Smooth muscle cell (in vitro differentiated cells): ENCODE data around the gene NCEH1. TPM values are rescaled to one million over a fixed set of nuclear protein-coding genes. Genes with fewer than 3 reads are reported as not detected.

ENCODE experiments used
- DNase-seq: peaks from one replicate; lab custom pipeline; 2025; ENCODE audit not compliant: unreplicated experiment; lab: John Stamatoyannopoulos, UW
- H2AFZ ChIP-seq: fragments of 200-600 bp; sonication (generic); 2 replicates; pipeline ENCODE4 v1.6.0; 2016; ENCODE audit warnings: antibody characterized with exemption, low read depth, mild to moderate bottlenecking
- H3F3A ChIP-seq: fragments of 200-600 bp; sonication (generic); 2 replicates; pipeline ENCODE4 v1.6.0; 2017; ENCODE audit warnings: antibody characterized with exemption, low read depth
- H3K27ac ChIP-seq: fragments of 200-600 bp; sonication (generic); 2 replicates; pipeline ENCODE4 v1.5.1; 2016; ENCODE audit warnings: low read depth, mild to moderate bottlenecking
- H3K27me3 ChIP-seq: fragments of 200-600 bp; sonication (generic); 2 replicates; pipeline ENCODE4 v1.6.1; 2016; ENCODE audit warnings: low read depth, mild to moderate bottlenecking
- H3K36me3 ChIP-seq: fragments of 200-600 bp; sonication (generic); 2 replicates; pipeline ENCODE4 v1.5.1; 2016; ENCODE audit warnings: low read depth
- H3K4me1 ChIP-seq: fragments of 200-600 bp; sonication (generic); 2 replicates; pipeline ENCODE4 v1.5.1; 2016; ENCODE audit warnings: low read depth
- H3K4me2 ChIP-seq: fragments of 200-600 bp; sonication (generic); 2 replicates; pipeline ENCODE4 v1.6.0; 2016; ENCODE audit warnings: mild to moderate bottlenecking
- H3K4me3 ChIP-seq: fragments of 200-600 bp; sonication (generic); 2 replicates; pipeline ENCODE4 v1.5.1; 2016; ENCODE audit warnings: mild to moderate bottlenecking
- H3K79me2 ChIP-seq: fragments of 200-600 bp; sonication (generic); 2 replicates; pipeline ENCODE4 v1.6.0; 2016; ENCODE audit warnings: low read depth, mild to moderate bottlenecking
- H3K9ac ChIP-seq: fragments of 200-600 bp; sonication (generic); 2 replicates; pipeline ENCODE4 v1.6.0; 2016; ENCODE audit warnings: low read depth
- H3K9me3 ChIP-seq: fragments of 200-600 bp; sonication (generic); replicated peaks from 2 replicates; pipeline ENCODE4 v1.5.1; 2016; ENCODE audit warnings: low read depth
- H4K20me1 ChIP-seq: fragments of 200-600 bp; sonication (generic); 2 replicates; pipeline ENCODE4 v1.6.0; 2016; ENCODE audit warnings: low read depth
- CTCF ChIP-seq: fragments of 200-600 bp; sonication (generic); IDR thresholded peaks from 2 replicates; pipeline ENCODE4 v1.5.1; 2017; ENCODE audit warnings: borderline replicate concordance, mild to moderate bottlenecking, antibody characterized with exemption; ENCODE audit not compliant: insufficient read depth, poor library complexity, severe bottlenecking
- WGBS: methylation state at CpG from one replicate; pipeline ENCODE4 v1.1.7; 2016; ENCODE audit warnings: low lambda C conversion rate; 5-methylcytosine and 5-hydroxymethylcytosine counted together
- polyA plus RNA-seq: library from polyadenylated mRNA; unstranded; fragments of >200 nt; fragmentation: Nextera tagmentation; extraction: Ambion mirVana; gene quantifications from 2 replicates; pipeline ENCODE4 v1.2.1, GENCODE V29; 2016
- total RNA-seq: library from RNA; depleted of rRNA; stranded (reverse); fragments of >200 nt; gene quantifications from 2 replicates; pipeline ENCODE4 v1.2.3, GENCODE V29; 2014

NCEH1 gene
- total and polyA plus RNA-seq, 2 experiments from 2014 or later, result 1.9 to 5.3 TPM

DNA sequence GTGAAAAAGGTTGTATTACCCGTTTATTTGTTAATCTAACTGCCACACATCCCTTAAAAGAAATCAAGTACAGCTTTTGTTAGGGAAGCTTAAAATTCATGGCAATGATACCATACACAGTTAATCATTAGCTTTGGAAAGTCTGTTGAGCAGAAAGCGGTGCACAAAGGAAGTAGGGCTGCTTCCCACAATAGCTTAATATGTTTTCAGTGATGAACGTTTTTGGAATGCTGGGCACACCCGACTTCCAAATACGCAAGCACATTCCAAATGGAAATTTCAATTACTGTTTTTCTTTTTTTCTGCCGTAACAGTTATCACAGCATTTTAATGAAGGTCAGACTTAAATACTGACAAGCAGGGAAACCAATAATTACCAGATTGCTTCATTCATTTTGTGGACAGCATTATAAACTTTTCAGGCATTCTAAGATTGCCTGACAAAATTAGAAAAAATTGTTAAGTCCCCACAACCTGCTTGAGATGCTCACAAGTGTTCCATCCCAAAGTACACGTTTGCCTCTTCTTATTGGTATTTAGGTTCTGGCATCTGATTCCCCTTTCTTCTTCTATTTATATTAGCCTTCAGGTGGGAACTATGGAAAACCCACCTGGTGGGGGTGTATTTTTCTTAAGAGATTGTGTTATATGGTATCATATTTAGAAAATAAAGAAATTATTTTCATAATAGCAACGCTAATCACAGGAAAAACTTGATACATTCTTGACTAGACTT lies 38.5 kb upstream of the NCEH1 start:
- peak overlapping the region; percentile 81 for H3K9ac ChIP-seq
- no peak for DNase-seq
- TF ChIP-seq CTCF, result no peak
- H3F3A ChIP-seq, result no peaks in the 10 kb centered on the region
- no peaks in the 10 kb centered on the region for H3K9me3 ChIP-seq
- no peaks in the 10 kb centered on the region for H3K36me3 ChIP-seq
- WGBS, result 55% methylated on average over 8 of the region's 8 CpGs
- peaks cover 12% of the 10 kb centered on the region for H3K4me1 ChIP-seq
- peak overlapping the region; percentile 60 for H2AFZ ChIP-seq
- peak overlapping the region; percentile 82 for H3K27ac ChIP-seq
- peak overlapping the region; percentile 99 for H3K4me3 ChIP-seq
- H3K4me2 ChIP-seq, result peak overlapping the region; percentile 93
- no peaks in the 10 kb centered on the region for H3K27me3 ChIP-seq
- H3K79me2 ChIP-seq, result peaks cover 34% of the 10 kb centered on the region
- no peaks in the 10 kb centered on the region for H4K20me1 ChIP-seq

GRCh38 chr3:172746475-172746874 lies 35.6 kb upstream of the NCEH1 start:
- Histone ChIP-seq H3K36me3 (no peaks in the 10 kb centered on the region), H3K9ac (no peak overlapping the region), H3K27me3 (no peaks in the 10 kb centered on the region), H3F3A (no peaks in the 10 kb centered on the region), H3K9me3 (no peaks in the 10 kb centered on the region), H3K27ac (no peak overlapping the region), H3K4me1 (peaks cover 6% of the 10 kb centered on the region), H3K79me2 (peaks cover 4% of the 10 kb centered on the region), H3K4me3 (no peak overlapping the region), H4K20me1 (no peaks in the 10 kb centered on the region), H2AFZ (no peak overlapping the region), H3K4me2 (no peak overlapping the region)
- 74% methylated on average over 2 of the region's 2 CpGs for WGBS
- no peak for DNase-seq
- no peak for TF ChIP-seq CTCF

- DNase-seq, result no peak
- Histone ChIP-seq H3K9ac (no peak overlapping the region), H2AFZ (no peak overlapping the region), H4K20me1 (no peaks in the 10 kb centered on the region), H3K27me3 (no peaks in the 10 kb centered on the region), H3K4me3 (no peak overlapping the region), H3K27ac (no peak overlapping the region), H3K4me2 (no peak overlapping the region), H3K9me3 (no peaks in the 10 kb centered on the region), H3K4me1 (no peaks in the 10 kb centered on the region), H3K79me2 (no peaks in the 10 kb centered on the region), H3K36me3 (no peaks in the 10 kb centered on the region), H3F3A (no peaks in the 10 kb centered on the region)
- 70% methylated on average over 1 of the region's 1 CpG for WGBS
- TF ChIP-seq CTCF, result no peak
Observed at GRCh38 chr3:172739462-172739861, 28.6 kb upstream of the NCEH1 start.

- H3K4me1 ChIP-seq, result no peaks in the 10 kb centered on the region
- DNase-seq, result no peak
- no peaks in the 10 kb centered on the region for H3K9me3 ChIP-seq
- H3K9ac ChIP-seq, result no peak overlapping the region
- no peaks in the 10 kb centered on the region for H3K79me2 ChIP-seq
- H4K20me1 ChIP-seq, result no peaks in the 10 kb centered on the region
- H3K4me3 ChIP-seq, result no peak overlapping the region
- no peaks in the 10 kb centered on the region for H3F3A ChIP-seq
- H2AFZ ChIP-seq, result no peak overlapping the region
- no peak overlapping the region for H3K4me2 ChIP-seq
- 97% methylated on average over 2 of the region's 2 CpGs for WGBS
- no peaks in the 10 kb centered on the region for H3K36me3 ChIP-seq
- TF ChIP-seq CTCF, result no peak
- no peaks in the 10 kb centered on the region for H3K27me3 ChIP-seq
- no peak overlapping the region for H3K27ac ChIP-seq
Observed at GRCh38 chr3:172735014-172735413, 24.1 kb upstream of the NCEH1 start.
